Neuronal stem cell (in vitro differentiated cells): ENCODE results near the gene NSG2.
"Not testable (repeated sequence)": the region's sequence is repeated elsewhere in the genome, so short reads cannot be mapped to it uniquely, and the experiment has no call there.

Source experiments
- DNase-seq: peaks from one replicate; pipeline ENCODE4 v3.0.0-alpha.2; 2013; ENCODE audit warnings: low spot score
- H2AFZ ChIP-seq: one replicate; pipeline ENCODE4 v1.6.1; 2013; ENCODE audit warnings: mild to moderate bottlenecking, low read length, inconsistent platforms
- H2AK5ac ChIP-seq: 2 replicates; pipeline ENCODE4 v1.6.1; 2013; ENCODE audit warnings: low read depth, mild to moderate bottlenecking, inconsistent platforms, low read length, moderate library complexity, mixed read lengths
- H2BK120ac ChIP-seq: 2 replicates; pipeline ENCODE4 v1.6.1; 2013; ENCODE audit warnings: low read depth, mild to moderate bottlenecking, inconsistent platforms, low read length, moderate library complexity, mixed read lengths
- H2BK12ac ChIP-seq: one replicate; pipeline ENCODE4 v1.6.1; 2013; ENCODE audit warnings: low read length, inconsistent platforms
- H2BK15ac ChIP-seq: 2 replicates; pipeline ENCODE4 v1.6.1; 2013; ENCODE audit warnings: mild to moderate bottlenecking, low read length, inconsistent platforms, mixed read lengths
- H2BK5ac ChIP-seq: one replicate; pipeline ENCODE4 v1.6.1; 2013; ENCODE audit warnings: inconsistent platforms, mild to moderate bottlenecking, low read length, moderate library complexity
- H3K14ac ChIP-seq: one replicate; pipeline ENCODE4 v1.6.1; 2013; ENCODE audit warnings: low read length, inconsistent platforms
- H3K18ac ChIP-seq: 2 replicates; pipeline ENCODE4 v1.6.1; 2013; ENCODE audit warnings: low read length, inconsistent platforms
- H3K23ac ChIP-seq: 2 replicates; pipeline ENCODE4 v1.6.1; 2013; ENCODE audit warnings: low read depth, mild to moderate bottlenecking, mixed read lengths, low read length, inconsistent platforms; ENCODE audit not compliant: poor library complexity
- H3K27ac ChIP-seq: replicated peaks from 3 replicates; pipeline ENCODE4 v1.5.1; 2013; ENCODE audit warnings: low read length, inconsistent platforms
- H3K27me3 ChIP-seq, 3 experiments: 2 replicates each; pipeline ENCODE4 v1.6.1; 2013; ENCODE audit warnings: low read length in 3 of 3, mild to moderate bottlenecking in 2 of 3, inconsistent platforms in 1 of 3, low read depth in 1 of 3, mixed read lengths in 1 of 3, moderate library complexity in 1 of 3; ENCODE audit not compliant: control insufficient read depth in 3 of 3, insufficient read depth in 3 of 3
- H3K36me3 ChIP-seq, 2 donors: replicated peaks in 1 of 2; 2 replicates each; pipeline ENCODE4 v1.6.1; 2013; ENCODE audit warnings: low read length in 2 of 2; ENCODE audit not compliant: control insufficient read depth in 2 of 2, insufficient read depth in 2 of 2
- H3K4ac ChIP-seq: 2 replicates; pipeline ENCODE4 v1.6.1; 2013; ENCODE audit warnings: inconsistent platforms, mild to moderate bottlenecking, low read length, moderate library complexity
- H3K4me1 ChIP-seq, 2 donors: 1 replicate in 1 of 2; 2 replicates in 1 of 2; pipeline ENCODE4 v1.6.1; 2013; ENCODE audit warnings: low read length in 2 of 2, low read depth in 1 of 2; ENCODE audit not compliant: control insufficient read depth in 2 of 2, insufficient read depth in 1 of 2
- H3K4me2 ChIP-seq: one replicate; pipeline ENCODE4 v1.6.1; 2013; ENCODE audit warnings: mild to moderate bottlenecking, low read length, inconsistent platforms; ENCODE audit not compliant: insufficient read depth, poor library complexity, severe bottlenecking
- H3K4me3 ChIP-seq, 2 donors: 2 replicates each; pipeline ENCODE4 v1.5.1; 2013; ENCODE audit warnings: low read length in 2 of 2, mild to moderate bottlenecking in 2 of 2, inconsistent platforms in 1 of 2, moderate library complexity in 1 of 2
- H3K79me1 ChIP-seq: one replicate; pipeline ENCODE4 v1.6.1; 2013; ENCODE audit warnings: low read depth, mild to moderate bottlenecking, inconsistent platforms, low read length, moderate library complexity
- H3K9ac ChIP-seq: one replicate; pipeline ENCODE4 v1.6.1; 2013; ENCODE audit warnings: mild to moderate bottlenecking, low read depth, low read length, inconsistent platforms; ENCODE audit not compliant: poor library complexity
- H3K9me3 ChIP-seq, 2 donors: replicated peaks in 1 of 2; 2 replicates each; pipeline versions ENCODE3 to v1.6.1; 2013; ENCODE audit warnings: low read length in 2 of 2, mild to moderate bottlenecking in 2 of 2, inconsistent platforms in 1 of 2, low read depth in 1 of 2, mixed read lengths in 1 of 2, moderate library complexity in 1 of 2; ENCODE audit not compliant: control insufficient read depth in 2 of 2, insufficient read depth in 1 of 2
- H4K8ac ChIP-seq: one replicate; pipeline ENCODE4 v1.6.1; 2013; ENCODE audit warnings: low read depth, mild to moderate bottlenecking, inconsistent platforms, low read length, moderate library complexity
- H4K91ac ChIP-seq: one replicate; pipeline ENCODE4 v1.6.1; 2013; ENCODE audit warnings: low read length, low read depth, mild to moderate bottlenecking, inconsistent platforms; ENCODE audit not compliant: poor library complexity
- WGBS, 2 donors: extraction: QIAGEN DNeasy Blood & Tissue Kit; methylation state at CpG; one replicate each; pipeline ENCODE4 v1.1.7; 2013; ENCODE audit warnings: missing lambda C conversion rate in 2 of 2, mixed read lengths in 1 of 2; ENCODE audit not compliant: insufficient read length in 2 of 2, insufficient replicate concordance in 1 of 2; ENCODE audit errors: extremely low coverage in 2 of 2; 5-methylcytosine and 5-hydroxymethylcytosine counted together

The NSG2 gene

GRCh38 chr5:174020069-174020927 is 25.2 kb upstream of the NSG2 start:
- H3K4me2 ChIP-seq, H2BK12ac ChIP-seq, H3K79me1 ChIP-seq, H4K91ac ChIP-seq, H3K23ac ChIP-seq, H3K9ac ChIP-seq, H4K8ac ChIP-seq, H3K4ac ChIP-seq, H2AK5ac ChIP-seq, H2BK120ac ChIP-seq, H3K18ac ChIP-seq, H3K27me3 ChIP-seq, H2BK15ac ChIP-seq, H3K9me3 ChIP-seq, H3K27ac ChIP-seq, H3K14ac ChIP-seq, H3K4me3 ChIP-seq, H2BK5ac ChIP-seq, H2AFZ ChIP-seq, H3K36me3 ChIP-seq: not testable (repeated sequence)
- WGBS, 2 donors, result no CpG with 5 or more reads among the region's 19 CpGs
- DNase-seq, result peak; percentile 6
- H3K4me1 ChIP-seq, result peaks cover 0 to 10% of the 10 kb centered on the region in 2 donors

- H4K91ac ChIP-seq, result no peak overlapping the region
- H3K27ac ChIP-seq, result no peak overlapping the region
- no peaks in the 10 kb centered on the region for H3K79me1 ChIP-seq
- no peak overlapping the region for H3K4ac ChIP-seq
- H3K18ac ChIP-seq, result no peak overlapping the region
- H3K23ac ChIP-seq, result no peak overlapping the region
- no peak overlapping the region for H3K4me2 ChIP-seq
- no peak overlapping the region for H3K4me3 ChIP-seq
- no peak overlapping the region for H2AK5ac ChIP-seq
- no peak overlapping the region for H2AFZ ChIP-seq
- H3K9me3 ChIP-seq, result no peaks in the 10 kb centered on the region
- no peaks in the 10 kb centered on the region for H3K27me3 ChIP-seq
- H4K8ac ChIP-seq, result no peak overlapping the region
- DNase-seq, result no peak
- H3K4me1 ChIP-seq, result peaks cover 0 to 10% of the 10 kb centered on the region in 2 donors
- no peak overlapping the region for H2BK15ac ChIP-seq
- no peak overlapping the region for H3K14ac ChIP-seq
- H2BK5ac ChIP-seq, result no peak overlapping the region
- H2BK120ac ChIP-seq, result no peak overlapping the region
- H3K9ac ChIP-seq, result no peak overlapping the region
- no CpG with 5 or more reads among the region's 3 CpGs for WGBS, 2 donors
- H3K36me3 ChIP-seq, result no peaks in the 10 kb centered on the region
- no peak overlapping the region for H2BK12ac ChIP-seq
Measured at GRCh38 chr5:174020928-174021304, 24.6 kb upstream of the NSG2 start.

GRCh38 chr5:174022384-174023095 is 23.0 kb upstream of the NSG2 start:
- Histone ChIP-seq H3K27ac (no peak overlapping the region), H3K27me3 (no peaks in the 10 kb centered on the region), H3K79me1 (no peaks in the 10 kb centered on the region), H2BK12ac (no peak overlapping the region), H2AFZ (no peak overlapping the region), H4K8ac (no peak overlapping the region), H3K36me3 (no peaks in the 10 kb centered on the region), H2AK5ac (no peak overlapping the region), H2BK5ac (no peak overlapping the region), H2BK15ac (no peak overlapping the region), H4K91ac (no peak overlapping the region), H3K23ac (no peak overlapping the region), H3K18ac (peak overlapping the region; percentile 48), H2BK120ac (no peak overlapping the region), H3K4me3 (no peak overlapping the region), H3K9ac (no peak overlapping the region), H3K9me3 (no peaks in the 10 kb centered on the region), H3K4ac (no peak overlapping the region), H3K4me1 (peaks cover 0 to 10% of the 10 kb centered on the region in 2 donors), H3K14ac (no peak overlapping the region), H3K4me2 (no peak overlapping the region)
- DNase-seq, result no peak
- no CpG with 5 or more reads among the region's 4 CpGs for WGBS, 2 donors

GRCh38 chr5:174030286-174030685 is 15.2 kb upstream of the NSG2 start:
- no peaks in the 10 kb centered on the region for H3K36me3 ChIP-seq
- DNase-seq, result no peak
- H3K79me1 ChIP-seq, result no peaks in the 10 kb centered on the region
- no peak overlapping the region for H3K23ac ChIP-seq
- no peaks in the 10 kb centered on the region for H3K27me3 ChIP-seq
- H2BK120ac ChIP-seq, result no peak overlapping the region
- H4K8ac ChIP-seq, result no peak overlapping the region
- no peak overlapping the region for H3K4ac ChIP-seq
- H3K4me2 ChIP-seq, result no peak overlapping the region
- no peak overlapping the region for H2BK5ac ChIP-seq
- H2AK5ac ChIP-seq, result no peak overlapping the region
- H3K9me3 ChIP-seq, result no peaks in the 10 kb centered on the region
- no peaks in the 10 kb centered on the region for H3K4me1 ChIP-seq
- no peak overlapping the region for H3K9ac ChIP-seq
- H3K18ac ChIP-seq, result no peak overlapping the region
- H3K14ac ChIP-seq, result no peak overlapping the region
- H2AFZ ChIP-seq, result no peak overlapping the region
- no CpG with 5 or more reads among the region's 2 CpGs for WGBS, 2 donors
- no peak overlapping the region for H2BK12ac ChIP-seq
- no peak overlapping the region for H3K4me3 ChIP-seq
- H4K91ac ChIP-seq, result no peak overlapping the region
- no peak overlapping the region for H3K27ac ChIP-seq
- H2BK15ac ChIP-seq, result no peak overlapping the region
